Loucy (cell line): ENCODE results near the gene CWC25.

Source experiments
- H2AFZ ChIP-seq: fragments of 200-600 bp; sonication (generic); 2 replicates; pipeline ENCODE4 v1.6.0; 2016; ENCODE audit warnings: antibody characterized with exemption, mild to moderate bottlenecking, low read length, moderate library complexity
- H3F3A ChIP-seq: fragments of 200-600 bp; 2 replicates; pipeline ENCODE4 v1.6.0; 2016; ENCODE audit warnings: antibody characterized with exemption, low read depth, mild to moderate bottlenecking
- H3K27me3 ChIP-seq: fragments of 200-600 bp; sonication (generic); 2 replicates; pipeline ENCODE4 v1.6.1; 2014; ENCODE audit warnings: low read length, mild to moderate bottlenecking; ENCODE audit not compliant: insufficient read depth, poor library complexity, severe bottlenecking
- H3K36me3 ChIP-seq: fragments of 200-600 bp; sonication (generic); 2 replicates; pipeline ENCODE4 v1.6.1; 2016; ENCODE audit warnings: low read length; ENCODE audit not compliant: insufficient read depth
- H3K4me1 ChIP-seq: fragments of 200-600 bp; sonication (generic); 2 replicates; pipeline ENCODE4 v1.5.1; 2014; ENCODE audit warnings: low read length, mild to moderate bottlenecking; ENCODE audit not compliant: insufficient read depth, poor library complexity, severe bottlenecking
- H3K4me2 ChIP-seq: fragments of 200-600 bp; sonication (generic); 2 replicates; pipeline ENCODE4 v1.6.0; 2014; ENCODE audit warnings: antibody characterized with exemption, low read length, low read depth, mild to moderate bottlenecking; ENCODE audit not compliant: poor library complexity, severe bottlenecking
- H3K4me3 ChIP-seq: fragments of 200-600 bp; sonication (generic); 2 replicates; pipeline ENCODE4 v1.5.1; 2014; ENCODE audit warnings: low read length, mild to moderate bottlenecking, mixed read lengths; ENCODE audit not compliant: poor library complexity, severe bottlenecking
- H3K79me2 ChIP-seq: fragments of 200-600 bp; sonication (generic); 2 replicates; pipeline ENCODE4 v1.6.1; 2014; ENCODE audit warnings: low read length; ENCODE audit not compliant: insufficient read depth
- H3K9ac ChIP-seq: fragments of 200-600 bp; sonication (generic); 2 replicates; pipeline ENCODE4 v1.6.0; 2014; ENCODE audit warnings: mild to moderate bottlenecking, low read depth, low read length, moderate library complexity; ENCODE audit not compliant: poor library complexity, severe bottlenecking
- H3K9me2 ChIP-seq: fragments of 200-600 bp; sonication (generic); replicated peaks from 2 replicates; pipeline ENCODE4 v1.6.1; 2016; ENCODE audit warnings: low read depth, low read length, mixed read lengths
- H3K9me3 ChIP-seq: fragments of 200-600 bp; sonication (generic); 2 replicates; pipeline ENCODE4 v1.6.1; 2014; ENCODE audit warnings: mild to moderate bottlenecking, antibody characterized with exemption, low read length, low read depth; ENCODE audit not compliant: insufficient read depth
- H4K20me1 ChIP-seq: fragments of 200-600 bp; sonication (generic); 2 replicates; pipeline ENCODE4 v1.6.0; 2014; ENCODE audit warnings: antibody characterized with exemption, low read length, mild to moderate bottlenecking; ENCODE audit not compliant: insufficient read depth, poor library complexity, severe bottlenecking
- EZH2phosphoT487 ChIP-seq: fragments of 200-600 bp; IDR thresholded peaks from 2 replicates; pipeline ENCODE4 v1.6.1; 2018; ENCODE audit warnings: antibody characterized with exemption, mild to moderate bottlenecking, moderate library complexity, borderline replicate concordance
- TF ChIP-seq, protein P1 (sequence below): fragments of 200-600 bp; sonication (generic); conservative IDR thresholded peaks from 2 replicates; pipeline ENCODE4 v1.5.1; 2014; ENCODE audit warnings: mild to moderate bottlenecking, antibody characterized with exemption, low read length

CWC25 gene

DNA sequence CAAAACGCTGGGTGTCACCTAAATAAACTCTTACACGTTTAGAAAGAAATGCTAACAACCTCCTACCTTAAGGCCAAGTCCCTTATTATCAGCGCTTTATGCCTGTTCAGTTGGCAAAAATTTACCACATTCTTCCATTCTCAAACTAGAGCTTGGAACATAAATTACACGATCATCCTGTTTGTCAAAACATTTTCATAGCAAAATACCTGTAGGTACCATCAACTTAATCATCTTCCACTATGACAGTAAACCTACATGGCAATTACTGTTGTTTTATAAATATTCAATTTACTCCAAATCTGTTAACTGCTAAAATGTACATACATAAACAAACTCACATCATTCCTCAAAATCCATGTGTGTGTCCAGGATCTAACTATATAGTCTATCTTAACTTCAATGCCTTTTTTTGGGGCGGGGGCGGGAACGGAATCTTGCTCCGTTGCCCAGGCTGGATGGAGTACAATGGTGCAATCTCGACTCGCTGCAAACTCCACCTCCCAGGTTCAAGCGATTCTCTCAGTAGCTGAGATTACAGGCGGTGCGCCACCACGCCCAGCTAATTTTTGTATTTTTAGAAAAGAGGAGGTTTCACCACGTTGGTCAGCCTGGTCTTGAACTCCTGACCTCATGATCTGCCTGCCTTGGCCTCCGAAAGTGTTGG, 24.0 kb upstream of the CWC25 start:
- Histone ChIP-seq H3K9ac (no peak overlapping the region), H3K9me3 (no peaks in the 10 kb centered on the region), H3K36me3 (peaks cover 52% of the 10 kb centered on the region; the same call in 1 of the 2 replicates), H3F3A (peaks cover 12% of the 10 kb centered on the region), H3K4me1 (peaks cover 25% of the 10 kb centered on the region), H3K79me2 (peaks cover 53% of the 10 kb centered on the region), H3K4me3 (no peak overlapping the region), H3K27me3 (peaks cover 7% of the 10 kb centered on the region), H4K20me1 (peaks cover 58% of the 10 kb centered on the region), H2AFZ (no peak overlapping the region), H3K4me2 (peak overlapping the region; percentile 99), H3K9me2 (no peaks in the 10 kb centered on the region)
- TF ChIP-seq, protein P1, sequence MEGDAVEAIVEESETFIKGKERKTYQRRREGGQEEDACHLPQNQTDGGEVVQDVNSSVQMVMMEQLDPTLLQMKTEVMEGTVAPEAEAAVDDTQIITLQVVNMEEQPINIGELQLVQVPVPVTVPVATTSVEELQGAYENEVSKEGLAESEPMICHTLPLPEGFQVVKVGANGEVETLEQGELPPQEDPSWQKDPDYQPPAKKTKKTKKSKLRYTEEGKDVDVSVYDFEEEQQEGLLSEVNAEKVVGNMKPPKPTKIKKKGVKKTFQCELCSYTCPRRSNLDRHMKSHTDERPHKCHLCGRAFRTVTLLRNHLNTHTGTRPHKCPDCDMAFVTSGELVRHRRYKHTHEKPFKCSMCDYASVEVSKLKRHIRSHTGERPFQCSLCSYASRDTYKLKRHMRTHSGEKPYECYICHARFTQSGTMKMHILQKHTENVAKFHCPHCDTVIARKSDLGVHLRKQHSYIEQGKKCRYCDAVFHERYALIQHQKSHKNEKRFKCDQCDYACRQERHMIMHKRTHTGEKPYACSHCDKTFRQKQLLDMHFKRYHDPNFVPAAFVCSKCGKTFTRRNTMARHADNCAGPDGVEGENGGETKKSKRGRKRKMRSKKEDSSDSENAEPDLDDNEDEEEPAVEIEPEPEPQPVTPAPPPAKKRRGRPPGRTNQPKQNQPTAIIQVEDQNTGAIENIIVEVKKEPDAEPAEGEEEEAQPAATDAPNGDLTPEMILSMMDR: no peak
- TF ChIP-seq EZH2phosphoT487: no peak

DNA sequence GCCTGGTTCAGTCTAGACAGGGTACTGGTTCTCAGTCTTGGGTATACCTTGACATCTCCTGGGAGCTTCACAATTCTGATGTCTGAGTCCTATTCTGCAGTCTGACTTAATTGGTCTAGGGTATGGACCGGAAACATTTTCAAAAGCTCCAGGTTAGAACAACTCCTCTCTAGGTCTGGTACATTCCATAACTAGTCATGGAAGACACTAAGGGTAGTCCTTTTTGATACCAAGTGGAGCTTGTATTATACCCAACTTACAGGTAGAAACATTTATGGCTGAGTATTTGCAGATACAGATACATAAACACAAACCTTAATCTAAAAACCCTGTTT, 23.4 kb upstream of the CWC25 start:
- Histone ChIP-seq H3F3A (peaks cover 12% of the 10 kb centered on the region), H3K9ac (no peak overlapping the region), H3K27me3 (peaks cover 6% of the 10 kb centered on the region), H2AFZ (no peak overlapping the region), H3K4me3 (no peak overlapping the region), H3K4me1 (peaks cover 24% of the 10 kb centered on the region), H4K20me1 (peaks cover 58% of the 10 kb centered on the region), H3K36me3 (peaks cover 52% of the 10 kb centered on the region; the same call in 1 of the 2 replicates), H3K9me3 (no peaks in the 10 kb centered on the region), H3K9me2 (no peaks in the 10 kb centered on the region), H3K79me2 (peaks cover 52% of the 10 kb centered on the region), H3K4me2 (no peak overlapping the region)
- TF ChIP-seq, protein P1: no peak
- TF ChIP-seq EZH2phosphoT487: no peak

- Histone ChIP-seq H3K4me1 (peaks cover 3% of the 10 kb centered on the region), H3K9me2 (no peaks in the 10 kb centered on the region), H3K4me3 (no peak overlapping the region), H3K27me3 (no peaks in the 10 kb centered on the region), H3K9ac (no peak overlapping the region), H3K9me3 (no peaks in the 10 kb centered on the region), H4K20me1 (peaks cover 17% of the 10 kb centered on the region), H3K4me2 (no peak overlapping the region), H3K36me3 (peaks cover 20% of the 10 kb centered on the region; the same call in 1 of the 2 replicates), H2AFZ (no peak overlapping the region), H3K79me2 (peaks cover 10% of the 10 kb centered on the region), H3F3A (peaks cover 7% of the 10 kb centered on the region)
- no peak for TF ChIP-seq EZH2phosphoT487
- TF ChIP-seq, protein P1: no peak
These were observed 19.2 kb upstream of the CWC25 start for GRCh38 chr17:38844261-38844757.
